Thyroid gland (tissue), 4 donors: ENCODE results near the gene SDS.

Experiments
- CTCF ChIP-seq, 6 experiments: fragments of 200-600 bp in 3 of 6; fragments of 450-650 bp in 3 of 6; sonication (generic) in 3 of 6; IDR thresholded peaks; one replicate each; pipeline ENCODE4 v1.5.1; 2016 to 2019; ENCODE audit warnings: antibody characterized with exemption in 6 of 6, mild to moderate bottlenecking in 2 of 6, inconsistent platforms in 1 of 6, moderate library complexity in 1 of 6
- POLR2A ChIP-seq, 2 donors: fragments of 450-650 bp; IDR thresholded peaks; one replicate each; pipeline ENCODE4 v1.6.1; 2017; ENCODE audit warnings: antibody characterized with exemption in 2 of 2, mild to moderate bottlenecking in 2 of 2, moderate library complexity in 1 of 2

GRCh38 chr12:113396200-113396599 is 7.5 kb downstream of the SDS start:
- TF ChIP-seq CTCF (IDR thresholded peaks at IDR 0.05) (no peak), POLR2A (IDR thresholded peaks at IDR 0.05) (no peak)
